ENCODE data around the gene CCK.

GRCh38 chr3:42301446-42302175, 35.6 kb upstream of the CCK start:
- TF ChIP-seq POLR2A (IDR thresholded peaks at IDR 0.05): no peak
- TF ChIP-seq CTCF (IDR thresholded peaks at IDR 0.05): no peak

Measured in testis (tissue), 2 donors.